ENCODE results near the gene CBX4. TPM values are rescaled to one million over a fixed set of nuclear protein-coding genes. Genes with fewer than 3 reads are reported as not detected.

The CBX4 gene
- 7.6 and 8.6 TPM in 2 replicates for total RNA-seq

GRCh38 chr17:79839356-79840268 lies at the start of gene CBX4:
CBX4 (minus strand) TSS chr17:79839440; CDS start chr17:79839251, 189 bp downstream.

GRCh38 chr17:79796763-79797491 lies 42.3 kb downstream of the CBX4 start, which contains the start of gene CBX8:
CBX8 (minus strand) TSS chr17:79797077; CDS start chr17:79796998, 79 bp downstream.

Other genes starting within 250 kb of the CBX4 start
- gene RBFOX3, start 228.4 kb downstream of the CBX4 start, total RNA-seq, result under 0.01 TPM in 1 of 2 replicates, not detected in the other
- gene ENPP7, start 108.5 kb downstream of the CBX4 start, total RNA-seq, result not detected in 2 replicates
- gene CBX2, start 61.3 kb downstream of the CBX4 start, total RNA-seq, result 0.28 and 1.3 TPM in 2 replicates
- gene CBX8, start 42.4 kb downstream of the CBX4 start, total RNA-seq, result 3.1 and 3.5 TPM in 2 replicates
- 20.0 and 24.0 TPM in 2 replicates for gene TBC1D16, start 196.4 kb upstream of the CBX4 start, total RNA-seq
- gene CCDC40, start 197.2 kb upstream of the CBX4 start, total RNA-seq, result 2.5 and 2.7 TPM in 2 replicates